Activated CD8-positive, alpha-beta memory T cell treated with anti-CD3 and anti-CD28 coated beads for 4 hours (primary cell): ENCODE data around the gene RPGRIP1L.

Experiments
- DNase-seq, 2 donors: peaks; one replicate each; pipeline ENCODE4 v3.0.0-alpha.2; 2020; ENCODE audit warnings: low read depth in 2 of 2

The RPGRIP1L gene

GRCh38 chr16:53651357-53651756, 52.3 kb downstream of the RPGRIP1L start:
- no peak for DNase-seq

DNA sequence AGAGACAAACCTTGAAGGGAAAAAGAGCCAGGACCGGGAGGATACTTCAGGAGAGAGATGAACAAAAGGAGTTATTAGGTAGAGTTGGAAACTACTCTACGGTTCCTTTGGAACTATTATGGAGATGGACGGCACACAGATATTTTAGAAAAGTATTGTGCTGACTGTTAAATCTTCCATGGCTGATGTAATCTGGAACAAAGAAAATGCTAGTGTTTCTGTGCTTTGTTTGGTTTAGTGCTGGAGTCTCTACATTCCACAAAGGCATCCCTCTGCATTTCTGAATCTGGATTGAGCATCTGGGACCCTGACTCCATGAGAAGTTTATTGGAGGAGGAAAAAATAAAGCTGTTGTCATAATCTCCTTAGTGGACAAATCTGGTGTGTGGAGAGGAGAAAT, 57.2 kb downstream of the RPGRIP1L start:
- no peak for DNase-seq

GRCh38 chr16:53643474-53643873, 60.2 kb downstream of the RPGRIP1L start:
- no peak for DNase-seq

DNA sequence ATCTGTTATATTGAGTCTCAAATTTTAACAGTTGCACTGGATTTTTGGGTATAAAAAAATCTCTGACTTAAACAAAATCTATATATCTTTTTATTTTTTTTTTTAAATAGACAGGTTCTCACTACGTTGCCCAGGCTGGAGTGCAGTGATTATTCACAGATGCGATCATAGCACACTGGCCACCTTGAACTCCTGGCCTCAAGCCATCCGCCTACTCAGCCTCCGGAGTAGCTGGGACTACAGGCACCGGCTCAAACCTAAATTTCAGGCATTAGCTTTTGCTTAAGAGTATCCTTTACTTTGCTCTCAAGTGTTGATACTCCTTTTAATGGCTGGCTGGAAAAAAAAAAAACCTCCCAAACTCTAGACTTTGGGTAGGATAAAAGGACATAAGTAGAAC, 61.6 kb downstream of the RPGRIP1L start:
- no peak for DNase-seq

- no peak for DNase-seq
These were observed 66.7 kb downstream of the RPGRIP1L start for GRCh38 chr16:53636978-53637377.

DNA sequence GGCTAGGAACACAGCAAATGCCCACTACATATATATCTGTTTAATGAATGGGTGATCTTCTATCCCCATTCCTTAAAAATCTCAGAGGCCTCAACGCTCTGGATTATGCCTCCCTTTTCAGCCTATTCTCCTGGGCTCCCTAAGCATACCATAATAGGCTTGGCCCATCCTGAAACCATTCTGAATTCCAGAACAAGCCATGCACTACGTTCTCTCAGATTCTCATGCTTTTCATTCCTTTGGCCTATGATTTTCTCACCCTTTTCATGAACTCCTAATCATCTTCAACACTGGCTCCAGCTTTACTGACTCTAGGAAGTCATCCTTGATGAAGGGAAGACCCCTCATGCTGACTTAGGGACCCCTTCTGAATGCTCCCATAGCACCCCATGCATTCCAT, 71.1 kb downstream of the RPGRIP1L start:
- no peak for DNase-seq

DNA sequence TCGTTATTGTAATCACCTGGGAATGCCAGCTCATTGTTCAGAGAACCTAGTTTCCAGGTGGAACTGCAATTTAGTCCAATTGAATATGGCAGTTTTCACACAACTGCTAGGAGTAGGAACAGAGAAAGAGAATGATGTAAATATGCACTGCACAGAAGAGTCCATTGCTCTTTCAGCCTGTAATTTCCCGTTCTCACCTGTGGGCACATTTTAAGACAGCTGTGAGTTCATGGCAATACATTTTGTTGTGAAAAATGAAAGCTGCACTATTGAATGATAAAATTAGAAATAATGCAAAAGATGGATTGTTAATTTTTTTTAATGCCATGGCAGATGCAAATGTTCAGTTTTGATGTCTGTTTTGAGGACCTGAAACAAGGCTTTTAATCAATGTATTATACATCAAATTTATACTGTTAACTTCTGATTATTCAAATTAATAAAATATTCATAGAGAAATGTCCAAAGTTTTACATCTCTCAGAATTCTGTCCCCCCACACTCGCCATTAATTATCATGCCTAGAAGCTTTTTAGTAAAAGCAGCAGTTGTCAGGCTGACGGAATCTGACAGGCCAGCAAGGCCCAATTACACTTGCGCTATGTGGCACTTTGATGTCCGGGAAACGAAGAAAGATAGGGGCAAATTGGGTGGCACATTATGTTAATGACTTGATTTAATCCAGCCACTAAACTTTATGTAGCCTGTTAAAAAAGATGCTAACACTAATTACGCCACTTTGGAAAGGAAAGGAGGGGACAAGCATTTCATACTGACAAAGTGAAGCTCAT, 72.2 kb downstream of the RPGRIP1L start:
- no peak for DNase-seq

DNA sequence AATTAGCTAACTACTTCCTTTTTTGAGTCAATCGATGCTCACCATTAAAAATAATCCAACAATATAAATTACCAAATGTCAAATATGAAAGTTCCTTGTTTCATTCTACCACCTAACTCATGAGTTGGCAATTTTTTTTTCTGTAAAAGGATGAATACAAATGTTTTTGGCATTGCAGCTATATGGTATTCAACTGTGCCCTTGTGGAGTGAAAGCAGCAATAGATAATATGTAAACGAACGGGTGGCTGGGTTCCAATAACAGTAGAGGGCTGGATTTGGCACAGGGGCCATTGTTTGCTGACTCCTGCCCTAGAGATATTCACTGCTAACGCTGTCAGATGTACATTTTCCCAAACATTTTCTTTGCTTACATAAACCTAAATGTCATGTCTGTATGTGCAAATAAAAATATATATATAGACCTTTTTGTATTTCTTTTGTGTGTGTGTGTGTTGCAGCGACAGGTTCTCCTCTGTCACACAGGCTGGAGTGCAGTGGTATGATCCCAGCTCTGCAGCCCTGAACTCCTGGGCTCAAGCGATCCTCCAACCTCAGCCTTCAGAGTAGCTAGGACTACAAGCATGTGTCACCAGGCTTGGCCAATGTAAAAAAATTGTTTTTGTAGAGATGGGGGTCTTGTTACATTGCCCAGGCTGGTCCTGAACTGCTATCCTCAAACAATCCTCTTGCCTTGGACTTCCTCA, 73.9 kb downstream of the RPGRIP1L start:
- DNase-seq = no peak

DNA sequence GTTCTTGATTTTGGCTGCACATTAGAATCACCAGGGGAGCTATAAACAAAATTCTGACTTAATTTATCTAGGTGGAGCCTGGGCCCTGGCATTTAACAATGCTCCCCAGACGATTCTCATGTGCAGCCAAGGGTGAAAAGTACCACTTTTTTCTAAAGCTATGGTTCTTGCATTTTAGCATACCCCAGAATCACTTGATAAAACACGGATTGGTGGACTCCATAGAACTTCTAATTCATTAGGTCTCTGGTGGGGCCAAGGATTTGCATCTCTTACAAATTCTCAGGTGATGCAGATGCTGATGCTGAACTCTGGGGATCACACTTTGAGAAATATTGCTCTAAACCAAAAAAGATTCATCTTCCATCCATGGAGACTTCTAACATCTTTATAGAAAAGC, 74.5 kb downstream of the RPGRIP1L start:
- no peak for DNase-seq

GRCh38 chr16:53626811-53627210, 76.8 kb downstream of the RPGRIP1L start:
- no peak for DNase-seq

DNA sequence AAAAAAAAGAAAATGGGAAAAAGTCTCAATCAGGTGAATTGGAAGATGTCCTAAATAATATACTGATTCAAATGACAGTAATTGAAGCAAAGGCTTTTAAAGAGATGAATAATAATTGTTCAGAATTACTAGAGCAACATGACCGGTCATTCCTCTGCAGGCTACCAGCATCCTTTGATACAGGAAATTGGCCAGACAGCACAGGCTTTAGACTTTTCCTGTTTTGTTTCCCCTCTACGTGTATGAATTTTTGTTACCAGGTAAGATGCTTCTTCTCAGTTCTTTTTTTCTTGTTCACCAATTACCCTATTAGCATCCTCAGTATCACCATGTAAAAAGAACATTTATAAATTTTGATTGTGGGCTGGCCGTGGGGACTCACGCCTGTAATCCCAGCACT, 77.5 kb downstream of the RPGRIP1L start:
- no peak for DNase-seq

- no peak for DNase-seq
These were observed 78.4 kb downstream of the RPGRIP1L start for GRCh38 chr16:53625221-53625620.

DNA sequence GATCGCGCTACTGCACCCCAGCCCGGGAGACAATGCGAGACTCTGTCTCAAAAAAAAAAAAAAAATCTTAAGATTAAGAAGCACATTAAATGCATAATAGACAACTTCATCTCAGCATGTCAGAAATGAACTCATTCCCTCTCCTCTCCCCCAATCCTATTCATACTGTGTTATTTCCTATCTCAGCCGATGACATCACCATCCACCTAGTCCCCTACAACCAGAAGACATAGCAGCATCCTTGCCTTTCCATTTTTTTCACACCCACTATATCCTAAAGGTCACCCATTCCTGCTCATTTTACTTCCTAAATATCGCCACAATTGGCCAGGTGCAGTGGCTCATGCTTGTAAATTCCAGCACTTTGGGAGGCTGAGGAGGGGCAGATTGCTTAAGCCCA, 81.3 kb downstream of the RPGRIP1L start:
- DNase-seq = no peak

GRCh38 chr16:53620476-53620875, 83.2 kb downstream of the RPGRIP1L start:
- no peak for DNase-seq

DNA sequence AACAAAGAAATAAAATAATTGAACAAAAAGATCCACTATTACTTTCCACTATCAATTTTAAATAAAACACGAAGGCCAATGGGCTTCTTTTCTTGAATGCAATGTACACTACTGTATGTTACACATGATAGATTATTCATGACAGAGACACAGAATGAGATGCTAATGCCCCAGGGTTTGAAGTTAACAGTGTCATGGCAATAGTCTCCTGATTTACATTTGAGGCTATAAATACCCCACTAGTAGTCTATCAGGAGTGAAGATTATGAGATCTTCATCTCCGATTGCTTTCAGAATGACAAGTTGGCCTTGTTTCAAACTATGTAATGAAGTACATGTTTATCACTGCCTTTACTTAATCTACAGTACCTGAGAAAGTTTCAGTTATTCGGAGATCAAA, 84.4 kb downstream of the RPGRIP1L start:
- DNase-seq = no peak

GRCh38 chr16:53614346-53614745, 89.3 kb downstream of the RPGRIP1L start:
- DNase-seq = no peak

- DNase-seq = no peak
These were observed 91.7 kb downstream of the RPGRIP1L start for GRCh38 chr16:53612003-53612402.

DNA sequence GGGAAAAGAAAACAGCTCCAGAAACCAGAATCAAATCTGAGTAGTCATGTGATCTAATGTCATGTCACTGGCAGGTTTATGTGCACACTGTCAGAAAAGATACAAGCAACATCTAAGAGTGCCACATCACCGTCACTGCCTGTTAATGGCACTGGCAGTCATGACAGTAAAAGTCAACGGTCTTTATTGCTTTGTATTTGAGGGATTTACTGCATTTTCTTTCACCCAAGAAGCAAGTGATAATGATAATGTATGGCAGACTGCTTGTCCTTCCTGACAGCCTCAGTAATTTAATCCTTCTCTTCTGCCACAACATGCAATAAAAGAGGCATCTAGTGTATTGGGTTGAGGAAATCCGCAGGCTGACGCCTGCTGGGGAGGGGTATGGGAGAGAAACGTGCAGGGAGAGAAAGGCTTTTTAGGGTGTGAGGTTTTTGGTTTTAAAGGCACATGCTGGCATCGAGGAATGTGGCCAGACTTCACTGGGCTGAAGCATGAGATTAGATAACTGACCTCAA, 92.4 kb downstream of the RPGRIP1L start:
- no peak for DNase-seq

DNA sequence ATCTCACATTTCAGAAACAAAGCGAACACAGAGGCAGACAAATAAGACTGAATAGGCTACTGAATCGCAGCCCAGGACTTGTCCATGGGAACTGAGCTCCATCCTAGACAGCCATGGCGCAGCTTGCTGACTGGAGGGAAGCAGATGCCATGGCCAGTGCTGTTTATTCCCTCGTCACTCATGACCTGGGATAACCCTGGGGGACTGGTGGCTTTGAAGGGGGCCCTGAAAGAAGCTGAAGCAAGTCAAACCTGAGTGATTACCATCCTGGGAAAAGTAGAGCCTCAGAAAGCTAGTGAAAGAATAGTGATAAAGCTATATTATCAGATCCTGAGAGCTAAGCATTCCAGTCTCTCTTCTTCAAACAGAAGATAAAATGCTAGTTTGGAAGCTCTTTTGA, 94.1 kb downstream of the RPGRIP1L start:
- DNase-seq = no peak

GRCh38 chr16:53608094-53608493, 95.6 kb downstream of the RPGRIP1L start:
- DNase-seq = no peak

DNA sequence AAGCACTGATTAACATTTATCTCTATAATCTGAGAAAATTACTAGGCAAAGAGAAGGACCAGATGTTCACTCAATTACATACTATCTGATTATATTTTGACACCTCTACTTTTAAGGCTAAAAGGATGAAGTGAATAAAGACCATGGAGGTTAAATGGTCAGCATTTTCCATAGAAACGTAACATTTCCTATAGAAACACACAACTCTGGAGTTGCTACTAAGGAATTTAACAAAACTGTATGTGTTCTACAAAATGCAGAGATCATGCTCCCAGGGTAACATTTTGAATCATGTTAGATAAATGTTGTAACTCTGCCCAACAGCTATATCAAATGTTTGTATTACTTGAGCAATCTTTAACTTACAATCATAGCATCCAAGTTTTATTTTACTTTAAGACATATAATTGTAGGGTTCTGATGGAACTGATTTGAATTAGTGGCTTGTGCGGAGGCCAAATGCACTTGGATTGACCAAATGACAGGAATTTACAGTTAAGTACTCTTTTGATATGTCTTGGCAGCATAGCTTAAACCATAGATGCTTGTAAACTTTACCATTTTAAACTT, 97.7 kb downstream of the RPGRIP1L start:
- DNase-seq = no peak

- no peak for DNase-seq
These were observed 98.3 kb downstream of the RPGRIP1L start for GRCh38 chr16:53605356-53605755.

- no peak for DNase-seq
These were observed 101.7 kb downstream of the RPGRIP1L start for GRCh38 chr16:53601961-53602360.
